Activated CD4-positive, alpha-beta T cell treated with anti-CD3 and anti-CD28 coated beads for 1 hour (primary cell): ENCODE results near the gene FSIP1.

Experiments
- DNase-seq: peaks from one replicate; pipeline ENCODE4 v3.0.0-alpha.2; 2020

FSIP1 gene

DNA sequence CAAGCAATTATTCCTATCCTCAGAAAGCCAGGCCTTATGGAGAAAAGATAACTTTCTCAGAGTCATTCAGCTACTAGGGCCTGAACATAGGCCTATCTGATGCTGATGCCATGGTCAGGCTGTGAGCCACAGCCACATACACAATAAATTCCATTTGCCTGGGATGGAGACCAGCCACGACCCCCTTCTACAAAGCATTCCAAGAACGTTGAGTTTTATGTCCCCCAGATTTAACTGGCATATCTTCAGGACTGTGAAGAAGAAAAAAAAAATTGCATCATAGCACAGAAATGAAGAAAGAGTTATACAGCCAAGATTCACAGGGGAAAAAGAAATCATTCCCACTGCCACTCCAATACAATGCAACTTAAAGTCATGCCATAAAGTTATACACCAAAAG is 101.8 kb downstream of the FSIP1 start:
- DNase-seq: no peak

DNA sequence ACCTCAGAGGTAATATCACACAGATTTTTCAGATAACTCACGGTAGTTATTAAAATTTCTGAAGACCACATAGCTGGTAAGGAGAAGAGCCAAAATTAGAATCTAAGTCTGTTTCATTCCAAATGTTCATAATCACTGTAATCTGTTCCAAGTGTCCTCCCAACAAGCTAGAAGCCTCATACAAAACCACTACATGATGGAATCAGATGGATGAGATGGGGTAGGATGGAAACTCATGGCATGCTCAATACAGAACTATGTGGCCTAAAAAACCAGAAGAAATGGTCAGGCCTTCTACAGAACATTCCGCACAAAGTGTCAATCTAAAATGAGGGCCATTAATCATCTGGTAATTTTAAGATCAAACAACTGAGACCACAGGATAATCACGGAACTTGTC is 110.0 kb downstream of the FSIP1 start:
- no peak for DNase-seq

DNA sequence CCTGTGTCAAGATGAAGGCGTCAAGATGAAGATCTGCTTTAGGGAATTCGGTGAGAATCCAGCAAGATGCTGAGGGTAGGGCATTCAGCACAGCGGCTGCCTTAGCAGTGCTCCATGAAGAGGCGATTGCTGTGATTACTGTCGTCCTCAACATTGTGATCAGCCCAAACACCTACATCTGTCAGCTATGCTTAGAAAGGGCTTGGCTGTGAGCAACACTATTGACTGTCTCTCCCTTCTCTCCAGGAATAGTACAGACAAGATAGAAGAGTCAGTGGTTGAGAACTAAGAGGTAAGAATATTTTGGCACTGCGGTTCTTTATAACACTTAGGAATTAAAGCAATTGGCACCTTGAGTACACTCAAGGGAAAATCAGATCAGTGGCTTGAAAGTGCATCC is 110.5 kb downstream of the FSIP1 start:
- no peak for DNase-seq

DNA sequence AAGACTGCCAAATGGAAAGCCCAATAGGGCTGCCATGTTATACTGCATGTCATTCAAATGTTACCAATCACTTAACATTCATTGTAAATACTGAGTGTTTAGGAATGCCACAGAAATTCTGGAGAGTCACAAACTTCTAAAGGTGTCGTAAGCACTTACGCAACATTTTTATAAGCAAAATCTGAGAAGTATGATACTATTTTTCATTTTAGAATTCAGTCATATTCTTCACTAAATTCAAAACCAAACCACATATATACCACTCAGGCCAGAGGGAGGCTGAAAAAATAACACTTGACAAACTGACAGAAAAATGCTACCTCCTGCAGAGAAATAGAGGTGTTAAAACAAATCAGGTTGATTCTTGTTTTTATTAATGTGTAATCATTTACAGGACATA is 112.0 kb downstream of the FSIP1 start:
- no peak for DNase-seq

DNA sequence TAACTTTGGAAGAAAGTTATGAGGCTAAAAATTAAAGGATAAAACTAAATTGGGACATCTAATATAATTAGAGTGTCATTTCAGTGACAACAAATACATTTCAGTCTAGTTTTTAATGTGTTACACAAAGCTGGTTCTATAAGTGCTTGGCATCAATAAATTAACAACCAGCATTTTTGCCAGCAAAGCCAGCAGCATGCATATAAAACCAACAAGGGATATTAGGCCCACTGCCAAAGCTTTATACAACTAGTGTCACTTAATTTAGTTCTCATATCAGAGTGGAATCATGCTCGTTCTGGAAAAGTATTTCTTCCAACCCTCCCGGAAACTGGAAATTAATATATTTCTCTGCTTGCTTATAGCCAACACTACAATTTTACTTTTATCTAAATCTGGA is 113.0 kb downstream of the FSIP1 start:
- no peak for DNase-seq

DNA sequence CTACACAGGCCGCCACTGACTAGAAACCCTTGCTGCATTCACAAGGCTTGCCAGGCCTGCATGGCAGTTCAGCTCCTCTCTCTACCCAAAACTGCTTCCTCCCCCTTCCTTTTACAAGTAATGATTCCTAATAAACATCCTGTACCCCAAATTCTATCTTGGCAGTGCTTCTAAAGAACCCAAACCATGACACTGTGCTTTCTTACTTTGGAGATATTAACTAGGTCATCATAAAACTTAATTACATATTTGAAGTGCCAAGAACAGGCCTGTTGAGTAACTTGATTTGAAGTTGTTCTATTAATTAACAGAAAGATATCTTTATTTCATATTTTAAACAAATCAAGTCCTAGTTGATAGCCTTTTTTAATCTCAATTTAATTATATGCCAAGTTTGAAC is 113.4 kb downstream of the FSIP1 start:
- DNase-seq: no peak

DNA sequence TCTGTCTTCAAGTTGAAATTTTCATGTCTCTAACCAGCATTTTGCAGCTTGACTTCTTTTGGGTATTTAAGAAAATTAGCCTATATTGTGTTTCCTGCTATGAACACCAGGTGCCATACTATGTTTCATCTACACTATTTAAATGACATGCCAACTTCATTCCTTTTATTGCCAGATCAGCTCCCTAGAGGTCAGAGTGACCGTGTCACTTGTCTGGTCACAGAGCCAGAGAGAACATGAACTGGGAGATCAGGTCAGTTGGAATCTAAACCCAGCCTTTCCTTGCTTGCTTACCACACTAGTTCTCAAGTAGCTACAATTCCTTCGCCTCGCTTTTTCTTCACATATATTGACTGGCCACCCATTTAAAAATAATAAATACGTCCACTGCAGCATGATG is 114.2 kb downstream of the FSIP1 start:
- no peak for DNase-seq

DNA sequence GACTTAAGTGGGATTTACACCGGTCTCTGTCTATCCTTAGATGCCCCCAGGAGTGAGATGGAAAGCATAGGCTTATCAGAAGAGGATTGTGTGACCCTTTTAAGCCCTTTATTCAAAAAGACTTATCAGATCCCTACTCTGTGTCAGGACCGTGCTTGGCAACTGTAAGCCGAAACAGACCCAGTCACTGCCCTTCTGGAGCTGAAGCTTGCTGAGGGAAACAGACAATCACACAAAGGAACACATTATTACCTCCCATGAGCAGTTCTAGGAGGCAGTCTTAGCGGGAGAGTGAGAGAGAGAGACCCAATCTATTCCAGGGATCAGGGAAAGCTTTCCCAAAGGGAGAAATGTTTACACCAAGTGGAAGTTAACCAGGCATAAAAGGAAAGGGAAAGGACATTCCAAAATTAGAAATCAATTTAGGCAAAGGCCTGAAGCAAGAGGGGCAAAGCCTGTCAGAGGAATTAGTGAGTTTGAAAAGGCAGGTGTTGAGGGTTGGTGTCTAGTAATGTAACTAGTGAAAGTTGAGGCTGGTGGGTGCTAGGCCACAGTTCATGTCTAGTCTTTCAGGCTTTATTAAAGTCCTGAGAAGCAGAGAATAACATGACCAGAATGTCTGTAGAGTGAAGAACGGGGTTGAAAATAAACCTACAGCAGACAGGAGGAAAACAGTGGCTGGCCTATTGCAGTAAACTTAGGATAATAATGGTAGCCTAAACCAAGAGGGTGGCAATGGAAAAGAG is 115.1 kb downstream of the FSIP1 start:
- DNase-seq: no peak

DNA sequence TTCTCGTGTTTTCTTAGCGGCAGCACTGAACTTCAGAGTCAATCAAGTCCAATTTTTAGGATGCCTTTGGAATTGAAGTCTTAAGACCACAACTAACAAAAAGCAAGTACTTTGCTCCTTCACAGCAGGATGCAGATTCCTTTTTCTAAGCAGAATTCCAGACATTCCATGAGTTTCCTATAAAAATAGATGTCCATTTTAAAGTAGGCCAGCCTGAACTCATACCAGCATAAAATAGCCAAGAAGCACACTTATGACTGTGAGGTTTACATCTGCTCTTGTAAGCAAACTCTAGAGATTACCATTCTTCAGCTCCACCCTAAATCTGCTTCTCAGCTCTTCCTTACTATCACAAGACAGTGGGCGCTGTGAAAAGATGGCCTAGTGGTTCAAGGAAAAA is 116.0 kb downstream of the FSIP1 start:
- DNase-seq: no peak

DNA sequence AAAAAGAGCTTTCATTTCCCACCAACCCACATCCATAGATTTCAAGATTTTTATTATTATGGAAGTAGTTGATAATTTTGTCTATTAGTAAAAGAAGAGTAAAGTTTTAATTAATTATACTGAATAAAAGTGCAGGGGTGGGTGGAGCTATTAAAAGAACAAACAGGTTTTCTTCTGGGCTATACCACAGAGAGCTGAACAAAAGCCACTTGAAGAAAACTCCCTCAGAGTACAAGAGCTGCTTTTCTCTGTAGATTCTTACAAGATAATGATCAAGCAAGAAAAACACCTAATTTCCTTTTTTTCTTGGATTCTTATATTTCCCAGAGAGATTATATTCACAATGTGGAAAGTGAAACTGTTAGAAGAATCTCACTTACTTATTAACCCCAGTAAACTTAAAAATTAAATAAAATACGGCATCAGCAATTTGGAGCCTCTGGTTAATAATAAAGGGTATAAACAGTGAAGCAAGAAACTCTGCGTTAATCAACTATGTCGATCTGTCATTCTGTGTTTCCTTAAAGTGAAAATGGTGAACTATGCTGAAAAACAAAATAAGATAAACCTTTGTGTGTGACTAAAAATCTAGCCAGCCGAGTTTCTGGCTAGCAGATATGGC is 116.9 kb downstream of the FSIP1 start:
- DNase-seq: no peak

DNA sequence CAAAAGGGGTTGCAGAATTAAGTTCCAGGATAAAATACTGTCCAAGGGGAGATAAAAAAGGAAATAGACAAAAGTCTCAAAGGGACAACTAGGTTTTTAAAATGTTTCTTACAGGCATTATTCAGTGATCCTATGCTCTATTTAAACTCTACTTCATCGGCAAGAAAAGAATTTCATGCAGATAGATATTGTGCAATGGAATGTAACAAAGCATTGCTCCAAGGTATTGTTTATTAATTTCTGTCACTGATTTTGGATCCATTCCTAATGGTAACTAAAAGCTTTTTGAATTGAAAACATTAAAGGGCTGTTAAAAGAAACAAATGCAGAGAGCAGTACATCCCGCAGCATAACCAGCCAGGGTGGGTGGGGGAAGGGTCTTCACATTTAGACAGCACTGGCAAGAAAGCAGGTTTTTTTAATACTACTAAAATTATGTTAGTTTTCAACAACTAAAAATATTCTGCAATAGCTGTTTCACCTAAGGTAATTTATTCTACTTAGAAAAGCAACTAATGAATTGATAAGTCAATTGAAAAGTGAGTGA is 118.9 kb downstream of the FSIP1 start:
- DNase-seq: no peak

DNA sequence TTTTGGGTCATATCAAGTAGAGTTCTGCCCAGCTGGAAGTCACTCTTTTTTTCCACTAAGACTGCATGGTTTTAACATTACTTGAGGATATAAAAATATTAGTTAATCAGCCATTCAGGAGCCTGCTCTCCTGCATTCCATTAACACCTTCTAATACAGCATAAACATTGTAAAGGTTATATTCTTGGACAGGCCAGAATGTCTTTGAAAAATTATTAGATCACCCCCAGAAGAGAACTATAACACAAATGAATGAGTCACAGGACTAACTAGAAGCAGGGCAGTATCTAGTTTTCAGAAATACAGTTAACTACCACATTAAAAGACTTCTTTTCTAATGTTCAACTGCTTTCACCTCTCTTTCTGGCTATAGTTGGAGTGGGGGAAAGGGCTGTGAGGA is 120.9 kb downstream of the FSIP1 start:
- no peak for DNase-seq

DNA sequence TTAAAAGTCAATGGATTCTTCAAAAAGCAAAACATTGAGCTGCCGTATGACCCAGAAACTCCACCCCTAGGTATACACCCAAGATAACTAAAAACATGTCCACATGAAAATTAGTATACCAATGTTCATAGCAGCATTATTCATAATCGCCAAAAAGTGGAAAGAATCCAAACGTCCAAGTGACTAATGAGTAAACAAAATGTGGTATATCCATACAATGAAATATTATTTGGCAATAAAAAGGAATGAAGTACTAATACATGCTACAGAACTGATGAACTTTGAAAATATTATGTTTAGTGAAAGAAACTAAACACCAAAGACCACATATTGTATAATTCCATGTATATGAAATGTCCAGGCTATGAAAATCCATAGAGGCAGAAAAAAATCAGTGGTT is 123.9 kb downstream of the FSIP1 start:
- DNase-seq: no peak

DNA sequence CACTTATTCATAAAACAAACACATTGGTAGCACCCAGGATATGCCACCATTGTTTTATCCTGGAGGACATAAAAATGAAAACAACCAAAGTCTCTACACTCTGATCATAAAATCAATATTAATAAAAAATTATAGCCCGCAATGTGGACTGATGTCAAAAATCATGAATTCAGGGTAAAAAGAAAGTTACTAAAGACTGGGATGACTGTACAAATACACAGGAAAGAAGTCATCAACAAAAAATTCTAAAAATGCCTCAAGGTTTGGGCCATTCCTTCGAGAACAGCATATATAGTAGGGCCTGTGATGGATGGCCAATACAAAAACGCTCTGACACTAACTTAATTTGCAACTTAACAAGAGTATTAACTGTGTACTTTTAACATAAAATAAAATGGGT is 125.0 kb downstream of the FSIP1 start:
- no peak for DNase-seq

DNA sequence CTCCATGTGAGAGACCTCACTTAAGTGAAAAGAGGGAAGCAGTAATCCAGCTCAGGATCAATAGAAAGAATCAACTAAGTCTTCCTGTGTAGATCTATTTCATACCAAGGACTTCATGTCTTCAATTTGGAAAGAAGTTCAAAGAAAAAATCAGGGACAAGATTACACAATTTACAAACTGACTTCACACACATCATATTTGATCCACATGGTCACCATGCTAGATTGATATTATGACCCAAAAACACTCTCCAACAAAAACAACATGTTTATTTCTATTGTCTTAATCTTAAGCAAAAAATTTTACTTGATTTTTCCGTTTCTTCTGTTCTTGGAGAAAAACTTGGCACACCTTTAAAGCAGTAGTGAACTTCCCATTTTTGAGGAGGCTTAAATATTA is 125.5 kb downstream of the FSIP1 start:
- DNase-seq: no peak

DNA sequence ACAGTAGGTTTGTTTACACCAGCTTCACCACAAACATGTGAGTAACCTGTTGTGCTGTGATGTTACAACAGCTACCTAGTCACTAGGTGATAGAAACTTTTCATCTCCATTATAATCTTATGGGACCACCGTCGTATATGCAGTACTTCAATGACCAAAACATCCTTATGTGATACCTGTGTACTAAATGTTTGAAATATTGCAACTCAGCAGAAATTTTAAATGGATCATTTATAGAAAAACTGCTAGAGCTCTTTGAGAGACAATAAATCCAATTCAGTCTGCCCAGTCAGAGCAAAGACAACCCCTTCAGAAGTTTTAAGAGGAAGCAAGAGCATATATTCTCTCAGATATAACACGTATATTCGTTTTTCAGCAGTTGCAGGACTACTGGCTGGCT is 128.3 kb downstream of the FSIP1 start:
- DNase-seq: no peak

DNA sequence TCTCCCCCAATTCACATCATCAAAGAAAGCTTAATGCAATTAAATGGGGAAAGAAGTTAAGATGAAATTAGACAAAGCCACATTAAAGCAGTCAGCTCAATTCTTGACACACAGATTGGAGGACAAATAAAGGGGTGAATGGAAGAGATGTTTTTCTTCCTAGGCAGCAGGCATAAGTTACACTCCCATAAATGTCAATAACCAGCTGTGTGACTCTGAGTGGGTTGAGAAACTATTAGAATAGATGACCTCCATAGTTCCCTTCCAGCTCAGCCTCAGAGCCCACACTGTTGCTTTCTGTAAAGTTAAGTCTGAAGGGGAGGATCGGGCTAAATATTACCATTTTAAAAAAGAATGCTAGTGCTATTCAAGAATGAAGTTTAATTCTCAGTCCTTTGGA is 130.8 kb downstream of the FSIP1 start:
- DNase-seq: no peak

DNA sequence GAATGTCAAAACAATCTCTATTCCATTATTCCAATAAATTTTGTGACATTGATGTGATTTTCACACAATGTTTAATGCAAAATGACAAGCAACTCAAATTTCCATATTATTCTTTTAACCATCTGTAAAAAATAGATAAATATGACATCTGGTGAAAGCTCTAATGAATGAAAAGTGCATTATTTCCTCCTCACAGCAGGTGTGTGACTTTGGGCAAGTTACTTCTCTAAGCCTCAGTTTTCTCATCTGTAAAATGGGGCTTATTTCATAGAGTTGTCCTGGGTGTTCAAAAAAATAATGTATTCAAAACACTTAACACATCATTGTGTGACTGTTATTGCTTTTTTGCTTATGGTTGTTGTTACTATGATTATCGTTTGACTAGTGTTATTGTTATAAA is 131.3 kb downstream of the FSIP1 start:
- no peak for DNase-seq

DNA sequence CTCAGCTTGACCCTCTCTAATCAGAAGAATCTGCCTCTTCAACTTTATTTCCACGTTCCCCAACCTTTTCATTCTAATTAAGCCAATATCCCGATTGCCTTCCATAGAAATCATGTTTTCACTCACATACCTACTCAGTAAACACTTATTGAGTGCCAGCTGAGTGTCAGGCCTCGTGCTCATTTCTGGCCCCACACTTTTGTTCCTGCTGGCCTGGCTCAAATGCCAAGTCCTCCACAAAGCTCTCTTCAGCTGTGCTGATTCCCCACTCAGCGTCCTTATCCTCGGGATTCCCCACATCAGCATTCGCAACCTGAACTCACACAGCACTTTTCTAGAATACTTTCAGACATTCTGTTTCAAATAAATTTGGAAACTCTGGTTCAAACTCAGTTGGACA is 132.9 kb downstream of the FSIP1 start:
- no peak for DNase-seq

DNA sequence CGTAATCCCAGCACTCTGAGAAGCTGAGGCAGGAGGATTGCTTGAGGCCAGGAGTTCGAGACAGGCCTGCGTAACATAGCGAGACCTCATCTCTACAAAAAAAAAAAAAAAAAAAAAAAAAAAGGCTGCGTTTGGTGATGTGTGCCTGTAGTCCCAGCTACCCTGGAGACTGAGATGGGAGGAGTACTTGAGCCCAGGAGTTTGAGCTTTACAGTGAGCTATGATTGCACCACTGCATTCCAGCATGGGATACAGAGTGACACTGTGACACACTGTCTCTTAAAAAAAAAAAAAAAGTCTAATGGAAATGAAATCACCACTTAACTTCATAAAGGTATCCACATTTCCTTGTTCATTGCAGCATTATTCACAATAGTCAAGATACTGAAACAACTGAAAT is 136.2 kb downstream of the FSIP1 start:
- DNase-seq: no peak

DNA sequence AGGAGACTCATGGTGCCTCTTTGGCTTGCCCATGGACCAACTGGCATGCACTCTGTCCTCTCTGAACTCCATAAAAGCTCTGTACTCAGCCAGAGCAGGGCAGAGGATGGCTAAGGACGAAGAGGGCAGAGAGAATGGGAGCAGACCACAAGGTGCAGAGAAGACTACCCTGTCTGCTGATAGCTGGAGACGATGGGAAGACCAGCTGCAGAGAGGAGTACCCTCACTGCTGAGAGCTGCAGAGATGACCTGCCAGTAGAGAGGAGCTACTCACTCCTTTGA is 136.7 kb downstream of the FSIP1 start:
- no peak for DNase-seq

DNA sequence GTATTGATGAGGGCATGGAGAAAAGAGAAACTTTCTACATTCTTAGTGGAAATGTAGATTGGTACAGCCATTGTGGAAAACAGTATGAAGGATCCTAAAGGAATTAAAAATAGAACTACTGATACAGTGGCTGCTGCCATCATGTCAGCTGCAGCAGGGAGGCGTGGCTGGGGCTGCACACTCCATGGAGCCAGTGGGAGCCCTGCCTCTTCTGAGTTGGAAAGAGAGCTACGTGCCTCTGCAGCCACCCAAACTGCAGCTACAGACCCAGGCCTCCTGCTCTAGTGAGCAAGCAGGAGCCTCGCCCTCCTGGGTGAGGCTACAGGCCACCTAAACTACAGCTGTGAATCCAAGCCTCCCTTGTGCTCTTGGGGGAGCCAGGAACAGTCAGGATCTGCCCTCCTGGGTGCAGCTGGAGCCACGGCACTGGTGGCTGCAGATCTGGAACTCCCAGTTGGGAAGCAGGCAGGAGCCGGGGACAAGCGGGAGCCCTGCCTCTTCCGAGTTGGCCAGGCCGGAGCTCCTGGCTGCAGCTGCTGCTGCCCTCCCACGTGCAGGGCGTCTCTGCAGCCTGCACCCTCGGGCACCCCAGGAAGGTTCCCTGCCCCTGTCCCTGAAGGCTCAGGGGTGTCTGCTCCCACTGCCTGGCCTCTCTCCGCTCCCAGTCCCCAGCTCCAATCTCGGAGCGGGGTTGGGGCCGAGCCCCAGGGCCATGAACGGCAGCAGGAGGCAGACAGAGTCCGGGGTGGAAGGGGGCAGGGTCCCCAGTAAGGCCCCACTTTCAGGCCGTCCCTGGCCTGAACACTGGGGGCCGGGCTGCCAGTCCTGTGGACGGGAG is 137.3 kb downstream of the FSIP1 start:
- no peak for DNase-seq

DNA sequence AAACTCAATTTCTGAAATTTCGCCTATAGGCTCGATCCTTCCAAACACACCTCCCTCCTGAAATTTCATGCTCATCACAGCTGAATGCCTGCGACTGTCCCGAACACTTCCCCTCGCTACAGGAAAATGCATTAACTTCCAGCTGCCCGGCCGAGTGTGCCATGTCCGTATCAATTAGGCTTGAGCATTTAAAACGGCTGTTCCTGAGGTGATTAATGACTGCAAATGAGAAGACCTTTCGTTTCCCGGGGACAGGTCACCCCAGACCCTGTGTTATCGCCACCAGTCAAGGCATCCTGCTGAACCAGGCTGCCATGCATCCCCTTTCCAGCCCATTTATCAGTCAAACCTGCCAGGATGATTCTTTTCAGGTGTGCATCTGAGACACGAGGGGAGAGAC is 138.5 kb downstream of the FSIP1 start:
- no peak for DNase-seq

DNA sequence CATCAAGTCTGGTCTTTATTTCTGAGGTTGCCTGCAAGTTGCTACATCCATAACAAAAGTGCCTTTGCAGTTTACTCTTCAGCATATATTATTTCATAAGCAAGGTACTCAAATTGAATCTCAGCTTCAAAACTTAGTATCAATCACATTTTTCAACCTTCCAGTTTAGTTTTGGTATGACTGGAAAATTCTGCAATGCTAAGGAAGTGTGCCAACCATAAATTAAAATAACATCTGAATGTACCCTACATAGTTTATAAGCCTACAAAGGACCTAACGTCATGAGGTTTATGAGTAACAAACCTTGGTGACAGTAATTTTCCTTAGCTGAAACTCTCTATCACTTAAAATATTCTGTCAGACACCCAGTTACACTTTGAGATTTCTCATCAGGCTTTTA is 138.9 kb downstream of the FSIP1 start:
- DNase-seq: no peak
